ENCODE results near the gene SLC31A2.

SLC31A2 gene

GRCh38 chr9:113205432-113205831, 54.6 kb downstream of the SLC31A2 start:
- Histone ChIP-seq H3K4me3 (ENCODE audit: low read length) (no peak overlapping the region), H3K27ac (ENCODE audit: low read length) (no peak overlapping the region), H3K9me3 (ENCODE audit: control insufficient read depth, low read depth, low read length) (no peaks in the 10 kb centered on the region), H3K4me1 (ENCODE audit: control insufficient read depth, low read depth, low read length) (no peaks in the 10 kb centered on the region), H3K27me3 (ENCODE audit: control insufficient read depth, insufficient read depth, low read length) (no peaks in the 10 kb centered on the region), H3K36me3 (ENCODE audit: control insufficient read depth, low read depth, low read length) (peaks cover 6% of the 10 kb centered on the region), H3K9ac (ENCODE audit: low read length) (no peak overlapping the region)

- Histone ChIP-seq H3K9ac (ENCODE audit: low read length) (no peak overlapping the region), H3K36me3 (ENCODE audit: control insufficient read depth, low read depth, low read length) (peaks cover 6% of the 10 kb centered on the region), H3K27ac (ENCODE audit: low read length) (no peak overlapping the region), H3K27me3 (ENCODE audit: control insufficient read depth, insufficient read depth, low read length) (no peaks in the 10 kb centered on the region), H3K4me3 (ENCODE audit: low read length) (no peak overlapping the region), H3K4me1 (ENCODE audit: control insufficient read depth, low read depth, low read length) (no peaks in the 10 kb centered on the region), H3K9me3 (ENCODE audit: control insufficient read depth, low read depth, low read length) (no peaks in the 10 kb centered on the region)
These were observed 55.1 kb downstream of the SLC31A2 start for GRCh38 chr9:113205861-113206260.

GRCh38 chr9:113210815-113211214, 60.0 kb downstream of the SLC31A2 start:
- H3K27me3 ChIP-seq (ENCODE audit: control insufficient read depth, insufficient read depth, low read length): no peaks in the 10 kb centered on the region
- no peak overlapping the region for H3K4me3 ChIP-seq (ENCODE audit: low read length)
- no peak overlapping the region for H3K27ac ChIP-seq (ENCODE audit: low read length)
- no peaks in the 10 kb centered on the region for H3K9me3 ChIP-seq (ENCODE audit: control insufficient read depth, low read depth, low read length)
- H3K4me1 ChIP-seq (ENCODE audit: control insufficient read depth, low read depth, low read length): no peaks in the 10 kb centered on the region
- peaks cover 1% of the 10 kb centered on the region for H3K36me3 ChIP-seq (ENCODE audit: control insufficient read depth, low read depth, low read length)
- no peak overlapping the region for H3K9ac ChIP-seq (ENCODE audit: low read length)

All from iPS-18a (cell line).